Measurements from ENCODE around the gene TMA7B. TPM values are rescaled to one million over a fixed set of nuclear protein-coding genes. Genes with fewer than 3 reads are reported as not detected.

Gene TMA7B
- total RNA-seq, 1 donor from 2014 or later, result not detected

DNA sequence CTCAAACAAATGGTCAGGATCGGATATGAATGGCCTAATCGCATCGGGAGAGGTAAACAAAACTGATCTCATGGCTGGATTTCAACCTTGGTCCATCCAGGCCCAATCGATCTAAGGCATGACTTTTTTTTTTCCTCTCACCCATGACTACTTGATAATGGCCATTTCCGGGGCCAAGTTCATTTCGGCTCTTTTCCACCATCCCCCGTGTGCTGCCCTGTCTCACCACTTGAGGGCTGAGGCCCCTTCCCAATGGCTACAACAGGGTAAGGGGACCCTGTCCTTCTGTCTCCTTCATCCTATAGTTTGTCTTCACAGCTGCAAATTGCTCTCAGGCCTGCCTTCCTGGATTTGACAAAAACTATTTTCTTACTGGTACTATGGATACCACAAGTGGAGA, 32.7 kb upstream of the TMA7B start:
- H3K27me3 Mint-ChIP-seq (ENCODE audit: low read depth), result peaks cover under 1% of the 10 kb centered on the region
- TF ChIP-seq, protein P1, sequence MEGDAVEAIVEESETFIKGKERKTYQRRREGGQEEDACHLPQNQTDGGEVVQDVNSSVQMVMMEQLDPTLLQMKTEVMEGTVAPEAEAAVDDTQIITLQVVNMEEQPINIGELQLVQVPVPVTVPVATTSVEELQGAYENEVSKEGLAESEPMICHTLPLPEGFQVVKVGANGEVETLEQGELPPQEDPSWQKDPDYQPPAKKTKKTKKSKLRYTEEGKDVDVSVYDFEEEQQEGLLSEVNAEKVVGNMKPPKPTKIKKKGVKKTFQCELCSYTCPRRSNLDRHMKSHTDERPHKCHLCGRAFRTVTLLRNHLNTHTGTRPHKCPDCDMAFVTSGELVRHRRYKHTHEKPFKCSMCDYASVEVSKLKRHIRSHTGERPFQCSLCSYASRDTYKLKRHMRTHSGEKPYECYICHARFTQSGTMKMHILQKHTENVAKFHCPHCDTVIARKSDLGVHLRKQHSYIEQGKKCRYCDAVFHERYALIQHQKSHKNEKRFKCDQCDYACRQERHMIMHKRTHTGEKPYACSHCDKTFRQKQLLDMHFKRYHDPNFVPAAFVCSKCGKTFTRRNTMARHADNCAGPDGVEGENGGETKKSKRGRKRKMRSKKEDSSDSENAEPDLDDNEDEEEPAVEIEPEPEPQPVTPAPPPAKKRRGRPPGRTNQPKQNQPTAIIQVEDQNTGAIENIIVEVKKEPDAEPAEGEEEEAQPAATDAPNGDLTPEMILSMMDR (conservative IDR thresholded peaks at IDR 0.05), result peak; percentile 48
- DNase-seq (ENCODE audit: low read depth, low spot score), result no peak
- H3K27ac Mint-ChIP-seq (ENCODE audit: unreplicated experiment), result no peak overlapping the region
- H3K9me3 Mint-ChIP-seq, result no peaks in the 10 kb centered on the region
- H3K4me3 Mint-ChIP-seq, result no peak overlapping the region
- H3K36me3 Mint-ChIP-seq (ENCODE audit: low read depth), result no peaks in the 10 kb centered on the region
- peaks cover 6% of the 10 kb centered on the region for H3K4me1 Mint-ChIP-seq

DNA sequence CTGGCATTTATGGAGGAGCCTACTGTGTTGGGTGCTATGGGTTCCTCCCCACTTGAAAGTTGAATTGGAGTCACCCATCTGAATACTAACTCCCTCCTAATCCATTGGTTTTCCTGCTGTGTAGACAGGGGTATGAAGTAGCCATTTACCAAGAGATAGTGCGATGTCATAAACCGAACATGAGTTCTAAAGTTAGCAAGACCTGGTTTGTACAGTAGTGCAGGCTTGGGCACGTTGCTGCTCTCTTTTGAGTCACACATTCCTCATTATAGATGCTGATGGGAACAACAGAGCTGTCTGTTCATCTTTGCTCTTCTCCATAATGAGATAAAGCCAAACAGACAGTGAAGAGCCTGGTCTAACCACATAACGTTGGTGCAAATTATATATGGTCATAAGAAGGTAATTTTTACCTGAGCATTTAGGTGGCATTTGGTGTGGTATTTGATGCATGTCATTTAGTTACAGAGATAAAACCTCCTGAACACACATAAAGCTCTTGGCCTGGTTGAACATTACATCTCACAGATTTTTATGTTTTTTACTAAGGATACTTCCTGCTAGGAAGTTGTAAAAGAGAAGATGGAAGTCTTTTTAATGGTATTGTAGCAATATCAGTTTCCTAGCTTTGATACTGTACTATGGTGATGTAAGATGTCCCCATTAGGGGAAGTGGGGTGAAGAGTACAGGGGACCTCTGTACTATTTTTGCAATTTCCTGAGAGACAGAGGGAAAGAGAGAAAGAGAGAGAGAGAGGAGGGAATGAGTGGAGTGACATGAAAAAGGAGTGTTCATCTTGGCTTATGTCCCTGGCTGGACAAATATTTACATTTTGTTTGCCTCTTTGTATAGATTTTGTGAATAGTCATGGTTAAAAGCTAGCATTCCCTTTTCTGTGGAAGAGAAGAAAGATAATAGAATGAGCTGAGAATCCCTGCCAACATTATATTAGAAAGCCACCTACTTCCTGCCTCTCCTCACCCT, 31.4 kb upstream of the TMA7B start:
- Mint-ChIP-seq H3K4me3 (no peak overlapping the region), H3K36me3 (ENCODE audit: low read depth) (no peaks in the 10 kb centered on the region), H3K27me3 (ENCODE audit: low read depth) (no peaks in the 10 kb centered on the region), H3K9me3 (no peaks in the 10 kb centered on the region), H3K4me1 (peaks cover 16% of the 10 kb centered on the region), H3K27ac (ENCODE audit: unreplicated experiment) (no peak overlapping the region)
- TF ChIP-seq, protein P1 (conservative IDR thresholded peaks at IDR 0.05), result no peak
- DNase-seq (ENCODE audit: low read depth, low spot score), result no peak

DNA sequence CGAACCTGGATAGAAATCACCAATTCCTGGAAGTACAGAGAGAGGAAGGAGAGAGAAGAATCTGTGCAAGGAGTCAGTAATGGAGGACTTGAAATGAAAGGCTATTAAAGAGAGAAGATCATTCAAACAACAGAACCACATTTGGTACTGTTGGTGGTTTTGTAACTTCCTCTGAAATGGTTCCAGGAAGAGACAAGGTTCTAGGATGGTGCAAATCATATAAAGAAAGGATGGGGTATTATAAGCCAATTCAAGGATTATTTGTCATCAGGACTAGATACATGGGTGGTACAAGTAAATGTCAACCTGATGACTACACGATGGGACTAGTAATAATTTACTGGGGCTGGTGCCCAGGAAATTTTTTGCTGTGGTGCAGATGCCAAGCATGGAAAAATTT, 28.9 kb upstream of the TMA7B start:
- DNase-seq (ENCODE audit: low read depth, low spot score), result no peak
- H3K27ac Mint-ChIP-seq (ENCODE audit: unreplicated experiment), result no peak overlapping the region
- peaks cover under 1% of the 10 kb centered on the region for H3K27me3 Mint-ChIP-seq (ENCODE audit: low read depth)
- H3K36me3 Mint-ChIP-seq (ENCODE audit: low read depth), result no peaks in the 10 kb centered on the region
- H3K4me1 Mint-ChIP-seq, result peaks cover 36% of the 10 kb centered on the region
- TF ChIP-seq, protein P1 (conservative IDR thresholded peaks at IDR 0.05), result no peak
- no peaks in the 10 kb centered on the region for H3K9me3 Mint-ChIP-seq
- H3K4me3 Mint-ChIP-seq, result no peak overlapping the region

DNA sequence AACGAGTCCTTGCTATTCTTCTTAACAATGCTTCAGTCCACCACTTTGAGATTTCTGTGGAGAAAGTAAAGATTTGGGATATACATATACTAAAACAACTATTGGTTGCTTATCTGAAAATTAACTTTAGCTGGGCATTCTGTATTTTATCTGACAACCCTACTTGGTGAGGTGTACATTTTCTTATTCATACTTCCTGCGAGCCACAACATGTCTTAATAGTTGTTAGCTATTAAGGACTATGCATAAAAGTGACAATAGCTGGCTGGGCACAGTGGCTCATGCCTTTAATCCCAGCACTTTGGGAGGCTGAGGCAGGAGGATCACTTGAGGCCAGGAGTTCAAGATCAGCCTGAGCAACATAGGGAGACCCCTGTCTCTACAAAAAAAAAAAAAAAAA, 28.0 kb upstream of the TMA7B start:
- Mint-ChIP-seq H3K4me3 (no peak overlapping the region), H3K27me3 (ENCODE audit: low read depth) (peaks cover 4% of the 10 kb centered on the region), H3K4me1 (peaks cover 36% of the 10 kb centered on the region), H3K36me3 (ENCODE audit: low read depth) (no peaks in the 10 kb centered on the region), H3K27ac (ENCODE audit: unreplicated experiment) (no peak overlapping the region), H3K9me3 (no peaks in the 10 kb centered on the region)
- TF ChIP-seq, protein P1 (conservative IDR thresholded peaks at IDR 0.05), result no peak
- DNase-seq (ENCODE audit: low read depth, low spot score), result no peak

DNA sequence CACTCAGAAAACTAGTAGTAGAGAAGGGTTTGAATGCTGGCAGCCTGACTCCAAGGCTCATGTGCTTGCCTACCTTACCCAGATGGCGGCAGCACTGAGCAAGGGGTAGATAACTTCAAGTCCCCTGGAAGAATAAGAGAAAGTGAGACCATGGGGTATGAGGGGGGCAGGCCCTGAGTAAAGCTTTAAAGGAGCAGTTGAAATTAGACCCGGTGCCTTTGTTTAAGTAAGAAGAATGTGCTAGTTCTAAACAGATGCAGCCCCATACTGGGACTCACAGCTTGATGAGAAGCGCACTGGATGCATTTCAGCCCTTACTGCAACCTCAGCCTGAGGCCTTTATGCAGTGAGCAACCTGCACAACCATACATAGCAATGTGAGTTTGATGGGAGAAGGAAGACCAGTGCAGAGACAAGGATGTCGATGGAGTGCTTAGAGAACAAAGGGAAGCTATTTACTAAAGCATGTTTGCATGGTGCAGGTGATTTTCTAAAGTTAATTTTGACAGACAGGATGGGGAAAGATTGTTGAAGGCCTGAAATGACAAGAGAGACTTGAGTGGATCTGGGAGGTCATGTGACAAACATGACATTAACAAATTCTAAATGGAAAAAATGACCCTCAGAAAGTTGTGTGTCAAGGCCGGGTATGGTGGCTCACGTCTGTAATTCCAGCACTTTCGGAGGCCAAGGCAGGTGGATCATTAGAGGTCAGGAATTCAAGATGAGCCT, 27.1 kb upstream of the TMA7B start:
- peak; percentile 21 for DNase-seq (ENCODE audit: low read depth, low spot score)
- TF ChIP-seq, protein P1 (conservative IDR thresholded peaks at IDR 0.05), result peak; percentile 63
- H3K27me3 Mint-ChIP-seq (ENCODE audit: low read depth), result peaks cover 4% of the 10 kb centered on the region
- H3K36me3 Mint-ChIP-seq (ENCODE audit: low read depth), result no peaks in the 10 kb centered on the region
- H3K4me3 Mint-ChIP-seq, result no peak overlapping the region
- no peak overlapping the region for H3K27ac Mint-ChIP-seq (ENCODE audit: unreplicated experiment)
- peaks cover 36% of the 10 kb centered on the region for H3K4me1 Mint-ChIP-seq
- H3K9me3 Mint-ChIP-seq, result no peaks in the 10 kb centered on the region

Data from neural crest cell (in vitro differentiated cells).